ENCODE measurements around the gene FXN. TPM values are rescaled to one million over a fixed set of nuclear protein-coding genes. Genes with fewer than 3 reads are reported as not detected.

FXN gene
- total and polyA plus RNA-seq, 2 donors, result 3.9 to 20.2 TPM

- no peak overlapping the region for H3K27ac ChIP-seq (ENCODE audit: low read depth)
- no peaks in the 10 kb centered on the region for H3K36me3 ChIP-seq (ENCODE audit: insufficient read depth)
- H3K4me1 ChIP-seq (ENCODE audit: insufficient read depth), result no peaks in the 10 kb centered on the region
- 97% methylated on average over 6 of the region's 6 CpGs for WGBS
- no peak for DNase-seq (ENCODE audit: extremely low spot score)
- H3K4me3 ChIP-seq (ENCODE audit: low read depth, low read length), result no peak overlapping the region
These were observed 98.9 kb downstream of the FXN start for GRCh38 chr9:69134412-69134811.

GRCh38 chr9:69136185-69136584 lies 100.6 kb downstream of the FXN start:
- 95% methylated on average over 2 of the region's 2 CpGs for WGBS
- Histone ChIP-seq H3K27ac (ENCODE audit: low read depth) (no peak overlapping the region), H3K4me3 (ENCODE audit: low read depth, low read length) (no peak overlapping the region), H3K4me1 (ENCODE audit: insufficient read depth) (no peaks in the 10 kb centered on the region), H3K36me3 (ENCODE audit: insufficient read depth) (no peaks in the 10 kb centered on the region)
- no peak for DNase-seq (ENCODE audit: extremely low spot score)

GRCh38 chr9:69136779-69137178 lies 101.2 kb downstream of the FXN start:
- Histone ChIP-seq H3K27ac (ENCODE audit: low read depth) (no peak overlapping the region), H3K36me3 (ENCODE audit: insufficient read depth) (no peaks in the 10 kb centered on the region), H3K4me3 (ENCODE audit: low read depth, low read length) (no peak overlapping the region), H3K4me1 (ENCODE audit: insufficient read depth) (no peaks in the 10 kb centered on the region)
- no peak for DNase-seq (ENCODE audit: extremely low spot score)
- 71% methylated on average over 7 of the region's 7 CpGs for WGBS

GRCh38 chr9:69137311-69137710 lies 101.8 kb downstream of the FXN start:
- H3K4me1 ChIP-seq (ENCODE audit: insufficient read depth), result no peaks in the 10 kb centered on the region
- DNase-seq (ENCODE audit: extremely low spot score), result no peak
- 95% methylated on average over 8 of the region's 8 CpGs for WGBS
- H3K27ac ChIP-seq (ENCODE audit: low read depth), result no peak overlapping the region
- H3K36me3 ChIP-seq (ENCODE audit: insufficient read depth), result no peaks in the 10 kb centered on the region
- H3K4me3 ChIP-seq (ENCODE audit: low read depth, low read length), result no peak overlapping the region

DNA sequence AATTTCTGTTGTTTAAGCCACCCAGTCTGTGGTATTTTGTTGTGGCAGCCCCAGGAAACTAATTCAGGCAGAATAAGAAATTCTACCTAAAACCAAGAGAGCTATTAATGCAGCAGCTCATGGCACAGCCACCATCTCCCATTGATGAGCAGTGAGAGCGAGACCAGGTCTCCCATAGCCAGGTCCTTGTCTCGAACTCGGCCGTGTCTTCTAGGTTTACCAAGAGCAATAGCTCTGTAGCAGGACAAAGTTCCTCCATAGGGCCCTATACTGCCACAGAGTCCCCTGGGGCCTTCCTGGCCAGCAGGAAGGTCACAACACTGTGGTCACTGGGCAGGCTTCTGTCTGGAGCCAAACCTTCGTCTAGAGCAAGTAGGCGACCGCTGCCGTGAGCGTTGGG lies 104.0 kb downstream of the FXN start:
- DNase-seq (ENCODE audit: extremely low spot score), result no peak
- H3K36me3 ChIP-seq (ENCODE audit: insufficient read depth), result no peaks in the 10 kb centered on the region
- WGBS, result 89% methylated on average over 9 of the region's 9 CpGs
- H3K4me3 ChIP-seq (ENCODE audit: low read depth, low read length), result no peak overlapping the region
- no peak overlapping the region for H3K27ac ChIP-seq (ENCODE audit: low read depth)
- no peaks in the 10 kb centered on the region for H3K4me1 ChIP-seq (ENCODE audit: insufficient read depth)

DNA sequence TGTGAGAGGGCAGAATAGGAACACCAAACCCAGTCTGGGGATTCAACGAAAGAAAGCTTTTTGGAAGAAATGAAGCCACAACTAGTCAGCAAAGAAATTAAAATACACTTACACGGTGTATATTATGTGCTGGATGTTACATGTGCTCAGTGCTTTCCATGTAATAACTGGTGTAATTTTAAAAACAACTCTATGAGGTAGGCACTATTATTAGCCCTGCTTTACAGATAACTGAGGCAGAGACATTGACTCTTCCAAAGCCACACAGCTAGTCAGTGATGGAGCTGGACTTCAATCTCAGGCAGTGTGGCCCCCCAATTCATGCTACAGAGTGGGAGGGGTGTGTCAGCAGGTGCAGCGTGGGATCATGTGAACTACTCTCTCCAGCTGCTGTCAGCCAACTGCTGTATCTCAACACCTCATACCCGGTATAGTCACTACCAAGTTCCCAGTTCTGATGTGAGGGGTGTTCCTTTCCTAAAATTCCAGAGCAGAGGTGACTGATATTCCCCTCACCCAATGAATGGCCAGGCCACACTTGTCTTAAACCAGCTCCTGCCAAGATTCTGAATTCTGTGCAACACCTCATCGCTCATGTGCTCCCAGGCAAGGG lies 104.7 kb downstream of the FXN start:
- H3K4me3 ChIP-seq (ENCODE audit: low read depth, low read length), result no peak overlapping the region
- no peak for DNase-seq (ENCODE audit: extremely low spot score)
- no peaks in the 10 kb centered on the region for H3K36me3 ChIP-seq (ENCODE audit: insufficient read depth)
- no peaks in the 10 kb centered on the region for H3K4me1 ChIP-seq (ENCODE audit: insufficient read depth)
- H3K27ac ChIP-seq (ENCODE audit: low read depth), result no peak overlapping the region
- WGBS, result 97% methylated on average over 5 of the region's 5 CpGs

DNA sequence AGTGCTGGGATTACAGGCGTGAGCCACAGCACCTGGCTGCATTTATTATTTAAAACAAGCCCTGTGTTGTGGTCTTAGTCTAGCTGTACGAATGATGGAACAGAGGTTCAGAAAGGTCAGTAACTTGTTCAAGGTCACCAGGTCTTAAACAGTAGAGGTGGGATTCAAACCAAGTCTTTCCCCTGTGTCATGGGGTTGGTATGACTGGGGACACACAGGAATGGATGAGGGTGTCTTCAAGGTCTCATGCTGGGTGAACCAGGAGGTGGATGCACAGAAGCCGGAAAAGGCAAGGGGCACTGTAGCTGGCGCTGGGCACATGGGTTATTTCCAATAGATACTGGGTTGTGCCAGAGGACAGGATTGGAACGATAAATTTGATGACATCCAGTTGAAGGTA lies 106.3 kb downstream of the FXN start:
- no peak overlapping the region for H3K4me3 ChIP-seq (ENCODE audit: low read depth, low read length)
- DNase-seq (ENCODE audit: extremely low spot score), result no peak
- WGBS, result 89% methylated on average over 5 of the region's 5 CpGs
- H3K36me3 ChIP-seq (ENCODE audit: insufficient read depth), result no peaks in the 10 kb centered on the region
- no peak overlapping the region for H3K27ac ChIP-seq (ENCODE audit: low read depth)
- H3K4me1 ChIP-seq (ENCODE audit: insufficient read depth), result no peaks in the 10 kb centered on the region

DNA sequence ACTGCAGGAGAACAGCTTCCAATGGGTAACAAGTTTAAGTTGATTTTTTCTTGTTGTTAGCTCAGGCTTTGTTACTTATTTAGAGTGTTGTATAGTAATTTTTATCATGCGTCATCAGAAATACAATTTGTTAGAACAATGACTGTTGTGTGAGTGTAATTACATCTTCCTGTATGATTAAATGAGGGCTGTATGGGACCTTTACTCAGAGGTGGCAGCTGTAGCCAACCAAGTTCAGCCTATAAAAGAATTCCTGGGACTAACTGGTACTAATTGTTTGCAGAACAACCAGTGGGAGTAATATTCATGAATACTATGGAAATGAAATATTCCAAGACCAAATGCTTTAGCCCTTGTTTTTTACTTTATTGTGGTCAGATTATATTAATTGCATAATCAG lies 107.7 kb downstream of the FXN start:
- 72% methylated on average over 1 of the region's 1 CpG for WGBS
- Histone ChIP-seq H3K27ac (ENCODE audit: low read depth) (no peak overlapping the region), H3K36me3 (ENCODE audit: insufficient read depth) (no peaks in the 10 kb centered on the region), H3K4me1 (ENCODE audit: insufficient read depth) (no peaks in the 10 kb centered on the region), H3K4me3 (ENCODE audit: low read depth, low read length) (no peak overlapping the region)
- no peak for DNase-seq (ENCODE audit: extremely low spot score)

GRCh38 chr9:69145144-69145715 lies 109.7 kb downstream of the FXN start:
- Histone ChIP-seq H3K27ac (ENCODE audit: low read depth) (no peak overlapping the region), H3K4me3 (ENCODE audit: low read depth, low read length) (no peak overlapping the region), H3K4me1 (ENCODE audit: insufficient read depth) (no peaks in the 10 kb centered on the region), H3K36me3 (ENCODE audit: insufficient read depth) (no peaks in the 10 kb centered on the region)
- DNase-seq (ENCODE audit: extremely low spot score), result no peak
- WGBS, result 61% methylated on average over 8 of the region's 8 CpGs

DNA sequence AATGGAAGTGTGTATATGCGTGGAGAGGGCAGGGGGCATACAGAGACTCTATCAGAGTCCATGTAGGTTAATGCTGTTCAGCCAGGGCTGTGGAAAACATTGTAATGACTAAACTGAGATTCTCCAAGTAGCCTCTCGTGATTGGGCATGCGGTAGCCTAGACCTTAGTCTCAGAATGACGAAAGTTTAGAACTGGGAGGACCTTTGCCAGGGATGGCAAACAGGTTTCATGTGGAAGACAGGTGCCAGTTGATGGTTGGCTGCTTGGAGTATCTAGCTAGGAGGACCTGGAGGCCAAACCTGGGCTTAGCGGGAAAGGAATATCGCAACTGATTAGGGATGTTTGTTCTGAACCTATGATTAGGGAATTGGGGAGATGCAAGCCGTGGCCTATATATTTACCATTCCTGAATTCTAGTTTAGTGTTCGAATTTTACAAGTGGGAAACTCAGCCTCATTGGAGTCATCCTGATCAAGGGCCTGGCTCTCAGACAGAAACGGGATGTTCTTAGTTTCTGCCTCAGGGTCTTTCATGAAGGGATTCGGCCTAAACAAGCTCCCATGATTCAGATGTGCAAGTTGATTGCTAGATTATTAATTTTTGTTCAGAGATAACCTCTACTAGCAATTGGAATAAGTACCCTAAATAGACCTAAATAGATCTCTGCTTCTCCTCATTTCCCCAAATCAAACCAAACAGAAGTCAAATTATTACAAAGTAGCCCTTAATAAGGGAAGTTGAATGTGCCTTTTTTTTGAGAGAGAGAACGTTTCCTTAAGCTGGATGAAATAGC lies 111.7 kb downstream of the FXN start:
- Histone ChIP-seq H3K27ac (ENCODE audit: low read depth) (no peak overlapping the region), H3K36me3 (ENCODE audit: insufficient read depth) (no peaks in the 10 kb centered on the region), H3K4me1 (ENCODE audit: insufficient read depth) (no peaks in the 10 kb centered on the region), H3K4me3 (ENCODE audit: low read depth, low read length) (no peak overlapping the region)
- DNase-seq (ENCODE audit: extremely low spot score), result no peak
- WGBS, result 95% methylated on average over 11 of the region's 11 CpGs

DNA sequence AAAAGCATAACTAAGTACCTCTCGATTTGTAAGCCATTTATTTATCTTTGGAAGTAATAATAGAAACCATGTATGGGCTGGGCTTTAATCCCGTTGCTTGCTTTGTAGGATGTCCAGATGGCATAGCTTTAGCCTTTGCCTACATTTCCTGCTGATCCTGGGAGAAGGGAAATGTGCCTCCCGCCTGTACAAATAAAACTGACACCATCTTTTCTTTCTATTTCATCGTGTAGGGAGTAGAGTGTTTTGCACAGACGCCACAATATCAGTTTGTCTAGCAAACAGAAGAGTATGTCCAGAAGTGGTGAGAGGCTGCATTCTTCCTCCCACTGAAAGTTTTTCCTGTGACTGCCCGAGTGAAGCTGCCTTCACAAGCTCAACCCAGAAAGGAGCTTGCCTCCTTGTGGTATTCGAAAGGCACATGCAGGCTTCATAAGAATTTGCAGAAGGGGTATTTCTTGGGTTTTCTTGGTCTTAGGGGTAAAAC lies 113.8 kb downstream of the FXN start:
- 7% methylated on average over 7 of the region's 7 CpGs for WGBS
- DNase-seq (ENCODE audit: extremely low spot score), result no peak
- Histone ChIP-seq H3K4me1 (ENCODE audit: insufficient read depth) (no peaks in the 10 kb centered on the region), H3K27ac (ENCODE audit: low read depth) (no peak overlapping the region), H3K36me3 (ENCODE audit: insufficient read depth) (no peaks in the 10 kb centered on the region), H3K4me3 (ENCODE audit: low read depth, low read length) (no peak overlapping the region)
